Erythroblast (primary cell): ENCODE data around the gene GRM8.

Source experiments
- GATA1 ChIP-seq: IDR thresholded peaks from 2 replicates; pipeline ENCODE4 v1.6.1; 2011; ENCODE audit warnings: low read depth, mild to moderate bottlenecking, control low read depth, low read length, moderate library complexity
- POLR2A ChIP-seq: IDR thresholded peaks from 2 replicates; pipeline ENCODE4 v1.6.1; 2011; ENCODE audit warnings: mild to moderate bottlenecking, low read length

- TF ChIP-seq POLR2A = no peak
- no peak for TF ChIP-seq GATA1
Observed at GRCh38 chr7:127154958-127155357, 97.8 kb downstream of the GRM8 start.
